Keratinocyte (primary cell): Measurements from ENCODE around the gene BICD1. TPM values are rescaled to one million over a fixed set of nuclear protein-coding genes. Genes with fewer than 3 reads are reported as not detected.
"Not testable (repeated sequence)": the region's sequence is repeated elsewhere in the genome, so short reads cannot be mapped to it uniquely, and the experiment has no call there.

Experiments used
- DNase-seq: peaks from one replicate; pipeline ENCODE4 v3.0.0-alpha.2; 2011; ENCODE audit warnings: low read depth, missing footprints, low spot score
- FAIRE-seq: peaks from 2 replicates; lab custom pipeline; 2011; peaks lifted over from hg19 to GRCh38; lab: Jason Lieb, UNC
- H2AFZ ChIP-seq: 2 replicates; pipeline ENCODE4 v1.6.0; 2012; ENCODE audit warnings: low read length, control low read depth, inconsistent platforms; ENCODE audit not compliant: control insufficient read depth
- H3K27ac ChIP-seq: 2 replicates; pipeline ENCODE4 v1.5.1; 2011; ENCODE audit warnings: low read length; ENCODE audit not compliant: control insufficient read depth, insufficient read depth
- H3K27me3 ChIP-seq: 3 replicates; pipeline ENCODE4 v1.6.0; 2011; ENCODE audit warnings: low read length; ENCODE audit not compliant: control insufficient read depth, insufficient read depth; ENCODE audit errors: extremely low read depth
- H3K36me3 ChIP-seq, 2 experiments: 2 replicates in 1 of 2; 3 replicates in 1 of 2; pipeline ENCODE4 v1.5.1; 2011; ENCODE audit warnings: low read length in 2 of 2, mild to moderate bottlenecking in 1 of 2; ENCODE audit not compliant: control insufficient read depth in 2 of 2, insufficient read depth in 2 of 2; ENCODE audit errors: extremely low read depth in 1 of 2
- H3K4me1 ChIP-seq: 3 replicates; pipeline ENCODE4 v1.5.1; 2011; ENCODE audit warnings: low read length; ENCODE audit not compliant: control insufficient read depth, insufficient read depth; ENCODE audit errors: extremely low read depth
- H3K4me2 ChIP-seq: 3 replicates; pipeline ENCODE4 v1.6.0; 2011; ENCODE audit warnings: low read depth, low read length; ENCODE audit not compliant: control insufficient read depth, insufficient read depth; ENCODE audit errors: extremely low read depth
- H3K4me3 ChIP-seq, 3 experiments: fragments of 200-600 bp in 1 of 3; sonication (generic) in 1 of 3; 2 replicates in 2 of 3; 3 replicates in 1 of 3; pipeline ENCODE4 v1.5.1; 2011 to 2016; ENCODE audit warnings: low read length in 3 of 3, mild to moderate bottlenecking in 3 of 3, control low read depth in 2 of 3, inconsistent platforms in 1 of 3, low read depth in 1 of 3, mixed read lengths in 1 of 3, mixed run types in 1 of 3, moderate library complexity in 1 of 3; ENCODE audit not compliant: control insufficient read depth in 2 of 3, insufficient read depth in 2 of 3; ENCODE audit errors: extremely low read depth in 1 of 3
- H3K79me2 ChIP-seq: 2 replicates; pipeline ENCODE4 v1.6.0; 2012; ENCODE audit warnings: low read length; ENCODE audit not compliant: control insufficient read depth, insufficient read depth
- H3K9ac ChIP-seq: 3 replicates; pipeline ENCODE4 v1.6.0; 2011; ENCODE audit warnings: low read length; ENCODE audit not compliant: control insufficient read depth, insufficient read depth; ENCODE audit errors: extremely low read depth
- H3K9me1 ChIP-seq: 3 replicates; pipeline ENCODE4 v1.6.0; 2011; ENCODE audit warnings: low read length; ENCODE audit not compliant: control insufficient read depth, insufficient read depth; ENCODE audit errors: extremely low read depth
- H3K9me3 ChIP-seq: 2 replicates; pipeline ENCODE4 v1.5.1; 2012; ENCODE audit warnings: low read depth, low read length; ENCODE audit not compliant: control insufficient read depth
- H4K20me1 ChIP-seq: 3 replicates; pipeline ENCODE4 v1.6.0; 2011; ENCODE audit warnings: low read length; ENCODE audit not compliant: control insufficient read depth, insufficient read depth; ENCODE audit errors: extremely low read depth
- CTCF ChIP-seq, 3 experiments: IDR thresholded peaks in 1 of 3; conservative IDR thresholded peaks in 1 of 3; optimal IDR thresholded peaks in 1 of 3; 2 replicates in 2 of 3; 3 replicates in 1 of 3; pipeline versions ENCODE3 to v1.5.1; 2011; ENCODE audit warnings: low read length in 3 of 3, mild to moderate bottlenecking in 3 of 3, moderate library complexity in 2 of 3, control low read depth in 1 of 3, inconsistent platforms in 1 of 3; ENCODE audit not compliant: insufficient read depth in 2 of 3; ENCODE audit errors: extremely low read depth in 1 of 3
- EZH2 ChIP-seq: IDR thresholded peaks from one replicate; pipeline ENCODE4 v1.6.1; 2012; ENCODE audit warnings: inconsistent platforms, mild to moderate bottlenecking, low read length, moderate library complexity
- dilution Hi-C: fragments of 300-500 bp; cut with MboI; formaldehyde crosslinking; loops from one replicate; pipeline ENCODE4 v1.7.0; 2020; ENCODE audit warnings: low sequenced_read_pairs; ENCODE audit not compliant: extremely low pct_ligation_motif_present
- polyA plus RNA-seq, 5 experiments: library from polyadenylated mRNA; depleted of rRNA in 3 of 5; stranded (reverse) in 3 of 5; stranded (forward) in 1 of 5; unstranded in 1 of 5; fragments of >200 nt; gene quantifications; 1 replicate in 1 of 5; 2 replicates in 3 of 5; 3 replicates in 1 of 5; pipeline versions ENCODE4 v1.2.1 to v1.2.3, GENCODE V29; 2011 to 2012; ENCODE audit warnings: missing spikeins in 2 of 5, low read depth in 1 of 5, low replicate concordance in 1 of 5

Gene BICD1
- polyA plus RNA-seq, 1 donor (not counting 4 experiments of a cell fraction or from before 2014, with no cell fraction given), result 10.2 TPM

- no peaks in the 10 kb centered on the region for H3K27me3 ChIP-seq
- H3K36me3 ChIP-seq, result peaks cover 0 to 3% of the 10 kb centered on the region in 2 experiments
- no peaks in the 10 kb centered on the region for H3K79me2 ChIP-seq
- TF ChIP-seq CTCF (optimal IDR thresholded peaks at IDR 0.05 in 1 of 3, IDR thresholded peaks at IDR 0.05 in 1 of 3, conservative IDR thresholded peaks at IDR 0.05 in 1 of 3; ENCODE audit: extremely low read depth in 1 of 3, insufficient read depth in 2 of 3, low read length in 3 of 3), result no peak
- TF ChIP-seq EZH2, result no peak
- no peaks in the 10 kb centered on the region for H3K9me1 ChIP-seq
- dilution Hi-C loops, result no loop called here
- DNase-seq (no peak), FAIRE-seq (no peak)
- no peaks in the 10 kb centered on the region for H4K20me1 ChIP-seq
- H3K4me3 ChIP-seq, result no peak overlapping the region
- no peaks in the 10 kb centered on the region for H3K9me3 ChIP-seq
- no peak overlapping the region for H2AFZ ChIP-seq
- no peak overlapping the region for H3K4me2 ChIP-seq
- H3K27ac ChIP-seq, result no peak overlapping the region
- no peak overlapping the region for H3K9ac ChIP-seq
- H3K4me1 ChIP-seq, result no peaks in the 10 kb centered on the region
Observed at GRCh38 chr12:32229971-32230612, 123.4 kb downstream of the BICD1 start.

GRCh38 chr12:32230613-32230993, 124.0 kb downstream of the BICD1 start:
- Histone ChIP-seq H3K4me3 (no peak overlapping the region), H3K79me2 (no peaks in the 10 kb centered on the region), H3K27me3 (no peaks in the 10 kb centered on the region), H3K9me3 (no peaks in the 10 kb centered on the region), H3K4me1 (no peaks in the 10 kb centered on the region), H2AFZ (no peak overlapping the region), H3K36me3 (peaks cover 0 to 3% of the 10 kb centered on the region in 2 experiments), H3K9ac (no peak overlapping the region), H3K4me2 (no peak overlapping the region), H3K27ac (no peak overlapping the region), H4K20me1 (no peaks in the 10 kb centered on the region), H3K9me1 (no peaks in the 10 kb centered on the region)
- dilution Hi-C loops, result no loop called here
- DNase-seq (no peak), FAIRE-seq (no peak)
- no peak for TF ChIP-seq EZH2
- no peak for TF ChIP-seq CTCF (optimal IDR thresholded peaks at IDR 0.05 in 1 of 3, IDR thresholded peaks at IDR 0.05 in 1 of 3, conservative IDR thresholded peaks at IDR 0.05 in 1 of 3; ENCODE audit: extremely low read depth in 1 of 3, insufficient read depth in 2 of 3, low read length in 3 of 3)

GRCh38 chr12:32231361-32231760, 124.7 kb downstream of the BICD1 start:
- DNase-seq, H3K4me2 ChIP-seq, dilution Hi-C loops, H3K4me1 ChIP-seq, H4K20me1 ChIP-seq, H3K9ac ChIP-seq, H3K79me2 ChIP-seq, H3K27ac ChIP-seq, H3K36me3 ChIP-seq, H2AFZ ChIP-seq, FAIRE-seq, H3K27me3 ChIP-seq, H3K9me3 ChIP-seq, H3K4me3 ChIP-seq, H3K9me1 ChIP-seq: not testable (repeated sequence)
